GM21723 (cell line): Measurements from ENCODE around the gene BCL2L13.

Experiments used
- ATAC-seq: cut with Tn5 transposase; IDR thresholded peaks from one replicate; pipeline ENCODE4 v1.9.1; 2021; ENCODE audit warnings: mild to moderate bottlenecking, moderate library complexity; ENCODE audit not compliant: unreplicated experiment

Gene BCL2L13

DNA sequence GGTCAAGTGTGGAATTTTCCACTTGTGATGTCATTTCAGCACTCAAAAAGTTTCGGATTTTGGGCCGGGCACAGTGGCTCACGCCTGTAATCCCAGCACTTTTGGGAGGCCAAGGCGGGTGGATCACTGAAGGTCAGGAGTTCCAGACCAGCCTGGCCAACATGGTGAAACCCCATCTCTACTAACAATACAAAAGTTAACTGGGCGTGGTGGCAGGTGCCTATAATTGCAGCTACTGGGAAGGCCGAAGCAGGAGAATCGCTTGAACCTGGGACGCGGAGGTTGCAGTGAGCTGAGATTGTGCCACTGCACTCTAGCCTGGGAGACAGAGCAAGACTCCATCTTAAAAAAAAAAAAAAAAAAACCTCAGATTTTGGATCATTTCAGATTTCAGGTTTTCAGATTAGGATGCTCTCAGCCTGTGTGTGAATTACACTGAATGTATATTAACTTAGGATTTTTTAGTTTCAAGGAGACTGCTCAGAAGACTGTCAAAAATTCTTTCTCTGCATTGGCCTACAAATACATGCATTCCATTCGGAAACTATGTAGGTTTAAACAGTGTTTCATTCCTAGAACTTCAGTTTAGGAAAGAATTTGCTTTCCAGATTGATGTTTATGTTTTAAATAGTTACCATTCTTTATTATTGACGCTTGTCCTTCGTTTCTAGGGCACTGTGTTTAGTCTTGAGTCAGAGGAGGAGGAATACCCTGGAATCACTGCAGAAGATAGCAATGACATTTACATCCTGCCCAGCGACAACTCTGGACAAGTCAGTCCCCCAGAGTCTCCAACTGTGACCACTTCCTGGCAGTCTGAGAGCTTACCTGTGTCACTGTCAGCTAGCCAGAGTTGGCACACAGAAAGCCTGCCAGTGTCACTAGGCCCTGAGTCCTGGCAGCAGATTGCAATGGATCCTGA is 87.7 kb downstream of the BCL2L13 start:
- ATAC-seq = no peak

DNA sequence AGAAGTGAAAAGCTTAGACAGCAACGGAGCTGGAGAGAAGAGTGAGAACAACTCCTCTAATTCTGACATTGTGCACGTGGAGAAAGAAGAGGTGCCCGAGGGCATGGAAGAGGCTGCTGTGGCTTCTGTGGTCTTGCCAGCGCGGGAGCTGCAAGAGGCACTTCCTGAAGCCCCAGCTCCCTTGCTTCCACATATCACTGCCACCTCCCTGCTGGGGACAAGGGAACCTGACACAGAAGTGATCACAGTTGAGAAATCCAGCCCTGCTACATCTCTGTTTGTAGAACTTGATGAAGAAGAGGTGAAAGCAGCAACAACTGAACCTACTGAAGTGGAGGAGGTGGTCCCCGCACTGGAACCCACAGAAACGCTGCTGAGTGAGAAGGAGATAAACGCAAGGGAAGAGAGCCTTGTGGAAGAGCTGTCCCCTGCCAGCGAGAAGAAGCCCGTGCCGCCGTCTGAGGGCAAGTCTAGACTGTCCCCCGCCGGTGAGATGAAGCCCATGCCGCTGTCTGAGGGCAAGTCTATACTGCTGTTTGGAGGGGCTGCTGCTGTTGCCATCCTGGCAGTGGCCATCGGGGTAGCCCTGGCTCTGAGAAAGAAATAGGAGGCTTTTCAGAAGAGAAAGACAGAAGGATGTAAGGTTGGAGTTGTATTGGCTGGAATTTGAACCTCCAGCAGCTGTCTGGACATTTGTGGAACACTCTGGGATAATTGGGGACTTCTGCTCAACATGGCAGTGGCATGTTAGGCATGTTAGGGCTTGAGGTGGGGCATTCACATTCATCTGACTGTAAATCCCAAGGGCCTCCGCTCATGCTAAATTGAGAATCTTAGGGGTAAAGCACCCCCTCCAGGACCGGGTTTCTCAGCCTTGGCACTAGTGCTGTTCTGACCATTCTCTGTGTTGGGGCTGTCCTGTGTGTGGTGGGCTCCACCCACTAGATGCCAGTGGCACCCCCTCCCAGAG is 88.7 kb downstream of the BCL2L13 start:
- no peak for ATAC-seq

GRCh38 chr22:17728786-17729185 is 90.2 kb downstream of the BCL2L13 start:
- no peak for ATAC-seq

- no peak for ATAC-seq
Measured at GRCh38 chr22:17729561-17729960, 91.0 kb downstream of the BCL2L13 start.

GRCh38 chr22:17732251-17732854 is 93.8 kb downstream of the BCL2L13 start:
- no peak for ATAC-seq

DNA sequence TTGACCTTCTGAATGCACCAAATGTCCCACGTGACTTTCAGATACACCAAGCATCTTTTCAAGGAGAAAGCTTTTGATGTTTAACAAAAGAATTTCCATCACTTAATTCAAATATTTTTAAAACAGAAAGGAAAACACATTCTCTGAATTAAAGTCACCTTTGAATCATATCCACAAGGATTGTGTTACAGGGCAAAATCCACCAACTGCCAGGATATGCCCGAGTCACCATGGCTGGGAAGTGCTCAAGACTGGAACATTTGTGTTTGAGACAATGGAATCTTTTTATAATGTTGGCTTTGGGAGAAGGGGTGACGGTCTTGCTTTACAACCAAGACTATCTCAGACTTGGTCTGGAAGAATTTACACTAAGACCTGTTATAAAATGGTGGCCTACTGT is 94.9 kb downstream of the BCL2L13 start:
- no peak for ATAC-seq

GRCh38 chr22:17734187-17734586 is 95.6 kb downstream of the BCL2L13 start:
- ATAC-seq = no peak

DNA sequence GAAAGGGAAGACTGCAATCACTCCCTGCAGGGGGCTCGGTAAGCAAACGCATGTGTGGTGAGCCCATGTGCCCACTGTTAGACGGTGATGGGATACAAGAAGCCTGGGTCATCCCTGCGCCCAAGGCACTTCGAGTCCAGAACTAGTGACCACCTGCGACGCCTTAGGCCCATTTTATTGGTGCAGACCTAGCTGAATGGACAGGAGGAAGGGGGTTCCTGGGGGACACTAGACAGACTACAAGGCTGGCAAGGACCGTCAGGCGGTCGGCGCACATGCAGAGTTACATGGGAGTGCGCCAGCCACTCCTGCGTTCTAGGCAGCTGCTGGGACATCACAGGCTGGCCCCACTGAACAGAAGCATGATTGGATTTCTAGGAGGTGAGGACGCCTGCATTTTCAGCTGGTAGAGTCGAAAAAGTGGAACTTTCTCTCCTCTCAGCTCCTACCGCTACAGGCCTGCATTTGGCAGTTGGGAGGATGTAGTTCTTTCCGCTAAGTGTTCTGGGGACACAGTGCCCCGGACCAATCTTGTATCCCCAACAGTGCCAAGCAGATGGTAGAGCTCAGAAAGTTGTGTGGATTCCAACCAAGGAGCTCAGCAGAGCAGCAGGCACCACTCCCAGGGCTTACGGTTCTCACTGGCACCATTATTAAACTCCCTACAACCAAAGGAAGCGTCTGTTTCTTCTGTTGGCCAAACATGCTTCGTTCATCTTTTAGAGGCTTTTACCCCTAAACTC is 100.0 kb downstream of the BCL2L13 start:
- ATAC-seq = no peak

DNA sequence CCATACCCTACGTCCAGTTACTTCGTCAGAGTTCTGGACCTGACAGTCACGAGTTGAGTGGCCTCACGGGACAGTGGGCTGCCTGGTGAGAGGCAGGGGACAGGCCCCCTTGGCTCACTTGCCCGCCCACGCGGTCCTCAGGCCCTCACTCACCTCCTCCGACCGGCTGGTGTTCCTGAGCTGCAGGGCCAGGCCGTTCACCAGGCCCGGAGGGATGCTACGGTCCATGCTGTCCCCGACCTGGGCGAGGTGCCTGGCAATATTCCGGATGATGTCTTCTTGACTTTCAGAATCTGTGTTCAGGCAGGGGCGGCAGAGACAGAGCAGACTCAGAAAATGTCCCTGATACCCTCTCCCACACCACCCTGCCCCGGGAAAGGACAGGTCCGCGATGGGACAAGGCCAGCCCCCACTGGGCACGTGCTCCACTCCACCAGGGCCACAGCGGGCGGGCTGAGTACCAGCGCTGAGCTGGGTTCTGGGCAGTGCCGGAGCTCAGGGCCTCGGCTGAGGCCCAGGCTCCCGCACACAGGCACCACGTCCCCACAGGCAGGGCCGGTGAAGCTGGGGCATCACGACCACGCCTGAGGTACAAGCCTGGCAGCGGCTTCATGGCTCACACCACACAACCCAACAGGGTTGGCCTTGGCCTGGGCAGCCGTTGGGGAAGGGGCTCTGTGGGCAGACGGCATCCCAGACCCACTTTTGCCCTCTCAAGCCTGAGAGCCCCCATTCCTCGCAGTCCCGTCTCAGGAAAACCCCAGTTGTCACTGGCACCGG is 100.8 kb downstream of the BCL2L13 start:
- no peak for ATAC-seq

DNA sequence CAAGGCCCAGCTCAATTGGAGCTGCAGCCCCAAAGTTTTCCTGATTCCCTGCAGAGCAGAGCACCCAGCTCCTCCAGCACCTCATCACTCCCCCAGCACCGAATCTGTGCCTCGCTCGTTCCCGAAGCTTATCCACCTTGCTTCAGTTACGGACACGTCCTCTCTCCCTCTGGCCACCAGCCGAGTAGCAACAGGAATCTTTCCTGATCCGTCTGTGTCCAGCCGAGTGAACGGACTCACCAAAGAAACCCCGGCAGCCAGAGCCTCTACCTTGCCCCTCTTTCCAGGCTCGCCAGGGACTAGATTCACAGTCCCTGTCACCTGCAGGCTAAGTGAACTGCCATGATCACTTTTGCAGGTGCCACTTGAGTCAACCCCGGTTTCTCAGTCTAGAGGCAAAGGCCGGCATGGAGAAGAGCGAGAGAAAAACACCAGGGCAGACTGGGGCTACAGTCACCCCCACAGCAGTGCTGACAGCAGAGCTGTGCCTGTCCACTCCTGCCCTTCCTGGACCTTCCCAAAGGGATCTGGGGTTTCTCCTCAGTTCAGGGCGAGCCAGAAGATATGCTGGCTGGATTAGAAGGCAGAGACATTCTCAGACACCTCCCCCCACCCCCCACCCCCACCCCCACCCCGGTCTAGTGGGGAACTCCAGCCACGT is 103.4 kb downstream of the BCL2L13 start:
- no peak for ATAC-seq

GRCh38 chr22:17742527-17742902 is 104.0 kb downstream of the BCL2L13 start:
- ATAC-seq = peak; percentile 71

- no peak for ATAC-seq
Measured at GRCh38 chr22:17743661-17744411, 105.3 kb downstream of the BCL2L13 start.

DNA sequence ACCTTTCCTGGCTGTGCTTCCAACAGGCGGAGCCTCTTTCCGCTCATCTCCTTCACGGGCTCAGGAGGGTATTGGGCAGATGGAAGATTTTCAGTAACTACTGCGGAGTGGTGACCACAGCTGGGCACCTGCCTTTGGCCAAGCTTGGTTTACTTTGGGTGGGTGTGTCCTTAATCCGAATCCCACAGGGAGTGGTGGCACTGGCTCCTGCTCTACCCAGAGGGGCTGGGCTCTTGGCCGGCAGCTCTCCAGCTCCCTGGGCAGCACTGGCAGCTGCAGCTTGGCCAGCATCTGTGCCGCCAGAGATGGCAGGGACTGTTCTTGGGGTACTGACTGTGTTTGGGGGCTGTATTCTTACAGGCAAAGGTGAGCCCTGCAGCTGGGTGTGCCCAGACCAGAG is 105.9 kb downstream of the BCL2L13 start:
- ATAC-seq = no peak

- ATAC-seq = no peak
Measured at GRCh38 chr22:17746916-17747315, 108.4 kb downstream of the BCL2L13 start.

DNA sequence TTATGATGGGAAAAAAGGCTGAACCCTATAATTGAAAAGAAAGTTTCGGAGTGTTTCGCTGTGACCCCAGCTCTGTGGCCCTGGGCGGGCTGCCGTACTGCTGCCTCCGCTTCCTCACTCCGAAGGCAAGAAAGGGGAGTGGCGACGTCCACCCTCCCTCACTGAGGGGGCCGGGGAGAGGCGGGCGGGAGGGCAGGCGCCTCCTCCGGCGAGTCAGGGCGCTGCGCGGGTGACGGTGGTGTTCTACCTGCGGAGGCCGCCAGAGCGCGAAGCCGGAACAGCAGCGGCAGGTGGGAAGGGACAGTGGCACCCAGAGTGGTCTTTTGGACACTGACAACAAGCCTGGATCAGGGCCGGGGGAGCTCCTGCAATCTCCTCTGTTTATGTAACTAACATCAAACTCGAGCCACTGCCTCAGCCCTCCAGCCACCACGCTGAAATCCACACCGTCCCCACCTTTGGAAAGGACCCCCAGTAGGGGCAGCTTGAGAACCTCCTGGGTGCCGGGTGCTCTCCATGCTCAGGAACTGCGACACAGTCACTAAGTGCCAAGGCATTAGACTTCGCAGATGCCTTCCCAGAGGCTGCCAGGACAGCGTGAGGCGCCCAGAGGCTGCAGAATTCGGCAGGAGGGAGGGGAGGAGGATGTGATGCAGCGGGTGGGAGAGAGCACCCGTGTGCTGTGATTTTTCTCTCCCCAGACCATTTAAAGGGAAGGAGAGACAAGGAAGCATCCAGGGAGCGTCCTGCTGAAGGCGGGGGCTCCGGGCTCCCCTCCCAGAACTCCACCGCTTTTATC is 110.2 kb downstream of the BCL2L13 start:
- ATAC-seq = no peak

DNA sequence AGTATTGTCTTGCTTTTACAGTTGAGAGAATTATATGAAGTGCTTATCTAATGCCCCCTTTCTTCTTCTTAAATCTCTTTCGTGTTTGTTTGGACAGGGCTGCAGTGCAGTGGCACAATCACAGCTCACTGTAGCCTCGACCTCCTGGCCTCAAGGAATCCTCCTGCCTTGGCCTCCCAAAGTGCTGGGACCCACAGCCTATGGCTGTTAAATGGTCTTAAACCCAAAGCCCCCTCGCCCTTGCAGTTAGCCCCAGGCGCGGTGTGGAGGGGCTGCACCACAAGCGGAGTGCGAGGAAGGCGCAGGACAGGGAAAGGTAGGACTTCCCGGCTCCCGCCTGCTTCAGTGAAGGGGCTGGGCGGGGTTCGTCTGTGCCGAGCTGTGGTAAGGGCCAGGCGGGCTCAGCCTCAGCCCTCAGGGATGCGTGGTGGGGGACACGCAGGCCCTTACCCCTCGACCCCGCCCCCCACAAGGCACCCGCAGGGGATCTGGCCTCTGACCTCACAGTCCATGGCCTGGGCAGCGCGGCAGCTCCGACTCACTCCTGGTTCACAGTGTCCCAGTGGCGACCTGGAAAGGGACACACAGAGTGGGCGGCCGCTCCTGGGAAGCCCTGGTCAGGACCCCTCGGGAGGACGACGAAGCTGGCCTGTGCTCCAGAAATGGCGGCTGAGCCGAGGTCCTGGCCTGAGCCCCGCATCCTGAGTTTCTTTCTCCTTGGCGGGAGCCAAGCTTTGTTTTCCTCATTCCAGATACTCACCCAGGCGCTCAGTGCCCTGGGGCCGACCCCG is 111.2 kb downstream of the BCL2L13 start:
- no peak for ATAC-seq

GRCh38 chr22:17751596-17751995 is 113.0 kb downstream of the BCL2L13 start:
- no peak for ATAC-seq
